ENCODE data around the gene MAGEA6. TPM values are rescaled to one million over a fixed set of nuclear protein-coding genes. Genes with fewer than 3 reads are reported as not detected.

MAGEA6 gene
- total RNA-seq, 1 donor from 2014 or later = not detected

GRCh38 chrX:152725409-152725808 is 44.1 kb downstream of the MAGEA6 start:
- Histone ChIP-seq H3K27me3 (ENCODE audit: control insufficient read depth, insufficient read depth, low read length) (no peaks in the 10 kb centered on the region), H3K4me3 (ENCODE audit: low read depth, low read length) (no peak overlapping the region), H3K36me3 (ENCODE audit: control insufficient read depth, insufficient read depth, low read length) (no peaks in the 10 kb centered on the region)
- no peak for FAIRE-seq
- TF ChIP-seq, protein P1, sequence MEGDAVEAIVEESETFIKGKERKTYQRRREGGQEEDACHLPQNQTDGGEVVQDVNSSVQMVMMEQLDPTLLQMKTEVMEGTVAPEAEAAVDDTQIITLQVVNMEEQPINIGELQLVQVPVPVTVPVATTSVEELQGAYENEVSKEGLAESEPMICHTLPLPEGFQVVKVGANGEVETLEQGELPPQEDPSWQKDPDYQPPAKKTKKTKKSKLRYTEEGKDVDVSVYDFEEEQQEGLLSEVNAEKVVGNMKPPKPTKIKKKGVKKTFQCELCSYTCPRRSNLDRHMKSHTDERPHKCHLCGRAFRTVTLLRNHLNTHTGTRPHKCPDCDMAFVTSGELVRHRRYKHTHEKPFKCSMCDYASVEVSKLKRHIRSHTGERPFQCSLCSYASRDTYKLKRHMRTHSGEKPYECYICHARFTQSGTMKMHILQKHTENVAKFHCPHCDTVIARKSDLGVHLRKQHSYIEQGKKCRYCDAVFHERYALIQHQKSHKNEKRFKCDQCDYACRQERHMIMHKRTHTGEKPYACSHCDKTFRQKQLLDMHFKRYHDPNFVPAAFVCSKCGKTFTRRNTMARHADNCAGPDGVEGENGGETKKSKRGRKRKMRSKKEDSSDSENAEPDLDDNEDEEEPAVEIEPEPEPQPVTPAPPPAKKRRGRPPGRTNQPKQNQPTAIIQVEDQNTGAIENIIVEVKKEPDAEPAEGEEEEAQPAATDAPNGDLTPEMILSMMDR (IDR thresholded peaks at IDR 0.05; ENCODE audit: insufficient read depth, low read length, severe bottlenecking) = no peak
- DNase-seq (ENCODE audit: low read depth) = no peak

Other genes starting within 250 kb of the MAGEA6 start
- under 0.01 and 0.13 TPM in 2 replicates for gene GABRQ, start 131.8 kb downstream of the MAGEA6 start, total RNA-seq
- gene MAGEA3, start 70.9 kb downstream of the MAGEA6 start, total RNA-seq = not detected in 2 replicates
- gene CSAG2, start 60.4 kb downstream of the MAGEA6 start, total RNA-seq = not detected in 2 replicates
- gene MAGEA2B, start 55.1 kb downstream of the MAGEA6 start, total RNA-seq = not detected in 2 replicates
- gene CSAG1, start 36.0 kb downstream of the MAGEA6 start, total RNA-seq = not detected in 2 replicates
- not detected in 2 replicates for gene MAGEA12, start 35.9 kb downstream of the MAGEA6 start, total RNA-seq
- gene MAGEA2, start 15.8 kb downstream of the MAGEA6 start, total RNA-seq = not detected in 2 replicates
- not detected in 2 replicates for gene CSAG3, start 10.5 kb downstream of the MAGEA6 start, total RNA-seq
- gene CETN2, start 61.1 kb upstream of the MAGEA6 start, total RNA-seq = 25.0 and 28.0 TPM in 2 replicates
- 18.4 and 24.6 TPM in 2 replicates for gene NSDHL, start 61.4 kb upstream of the MAGEA6 start, total RNA-seq
- 93.5 and 264 TPM in 2 replicates for gene ZNF185, start 128.4 kb upstream of the MAGEA6 start, total RNA-seq
- not detected in 2 replicates for gene PNMA5, start 224.4 kb upstream of the MAGEA6 start, total RNA-seq

All from bronchial epithelial cell (primary cell).